PC-3 (cell line): ENCODE data around the gene TNFRSF25. TPM values are rescaled to one million over a fixed set of nuclear protein-coding genes. Genes with fewer than 3 reads are reported as not detected.

Experiments
- ATAC-seq: fragments of 200-7000 bp; cut with Tn5 transposase; 2 replicates; pipeline ENCODE4 v1.9.1; 2020; ENCODE audit warnings: mild to moderate bottlenecking, moderate library complexity
- BruUV-seq: library from RNA; stranded (reverse); fragments of 400-500 nt; replicated peaks from 2 replicates; lab custom pipeline; 2021; lab: Mats Ljungman, UMichigan
- CTCF ChIA-PET: fragments of 300-600 bp; sonication (Branson Sonifier 250); formaldehyde crosslinking; loops from one replicate; lab custom pipeline; 2022; ENCODE audit warnings: antibody characterized with exemption; lab: Charles Lee
- POLR2A ChIA-PET: fragments of 300-600 bp; sonication (Branson Sonifier 250); formaldehyde crosslinking; loops from one replicate; lab custom pipeline; 2022; ENCODE audit warnings: antibody characterized with exemption; ENCODE audit not compliant: unreplicated experiment; lab: Charles Lee
- DNase-seq: peaks from one replicate; pipeline ENCODE4 v3.0.0-alpha.2; 2015
- H2AFZ ChIP-seq: fragments of 300-600 bp; sonication (generic); 2 replicates; pipeline ENCODE4 v1.6.0; 2016; ENCODE audit warnings: antibody characterized with exemption, low read length
- H3F3A ChIP-seq: fragments of 300-600 bp; sonication (generic); one replicate; pipeline ENCODE4 v1.6.0; 2017; ENCODE audit warnings: antibody characterized with exemption, low read length, control low read depth, mild to moderate bottlenecking; ENCODE audit not compliant: unreplicated experiment
- H3K27ac ChIP-seq: fragments of 300-600 bp; sonication (generic); 2 replicates; pipeline ENCODE4 v1.5.1; 2016; ENCODE audit warnings: mild to moderate bottlenecking, low read length
- H3K27me3 ChIP-seq: fragments of 300-600 bp; sonication (generic); 2 replicates; pipeline ENCODE4 v1.6.1; 2016; ENCODE audit warnings: low read length, mixed read lengths
- H3K36me3 ChIP-seq: fragments of 300-600 bp; sonication (generic); 2 replicates; pipeline ENCODE4 v1.6.1; 2016; ENCODE audit warnings: low read depth, mixed run types, low read length, mixed read lengths
- H3K4me1 ChIP-seq: fragments of 300-600 bp; sonication (generic); 2 replicates; pipeline ENCODE4 v1.5.1; 2016; ENCODE audit warnings: low read length; ENCODE audit not compliant: insufficient read depth
- H3K4me2 ChIP-seq: fragments of 300-600 bp; sonication (generic); 2 replicates; pipeline ENCODE4 v1.6.0; 2016; ENCODE audit warnings: low read length
- H3K4me3 ChIP-seq: fragments of 300-600 bp; sonication (generic); 2 replicates; pipeline ENCODE4 v1.5.1; 2016; ENCODE audit warnings: mild to moderate bottlenecking, low read length, mixed read lengths
- H3K79me2 ChIP-seq: fragments of 300-600 bp; sonication (generic); 2 replicates; pipeline ENCODE4 v1.6.1; 2017; ENCODE audit warnings: low read length, mixed read lengths
- H3K9ac ChIP-seq: fragments of 300-600 bp; sonication (generic); 2 replicates; pipeline ENCODE4 v1.6.0; 2016; ENCODE audit warnings: mild to moderate bottlenecking, low read length
- H3K9me2 ChIP-seq: fragments of 300-600 bp; sonication (generic); replicated peaks from 2 replicates; pipeline ENCODE4 v1.6.1; 2016; ENCODE audit warnings: mixed run types, low read length, mixed read lengths
- H3K9me3 ChIP-seq: fragments of 300-600 bp; sonication (generic); 2 replicates; pipeline ENCODE4 v1.6.1; 2016; ENCODE audit warnings: low read length, mixed read lengths
- H4K20me1 ChIP-seq: fragments of 300-600 bp; sonication (generic); 2 replicates; pipeline ENCODE4 v1.6.1; 2016; ENCODE audit warnings: low read length, mixed read lengths
- EZH2 ChIP-seq: fragments of 300-600 bp; sonication (generic); IDR thresholded peaks from one replicate; pipeline ENCODE4 v1.6.1; 2017; ENCODE audit warnings: antibody characterized with exemption, mild to moderate bottlenecking, low read length; ENCODE audit not compliant: unreplicated experiment
- EZH2phosphoT487 ChIP-seq: fragments of 300-600 bp; sonication (generic); IDR thresholded peaks from 2 replicates; pipeline ENCODE4 v1.6.1; 2018; ENCODE audit warnings: mild to moderate bottlenecking, antibody characterized with exemption, low read length, borderline replicate concordance
- intact Hi-C: fragments of 100-400 bp; cut with micrococcal nuclease; formaldehyde crosslinking; loops from 2 replicates; pipeline ENCODE4 v1.9.0; 2023
- total RNA-seq: library from RNA; depleted of rRNA; stranded (reverse); fragments of >200 nt; gene quantifications from 2 replicates; pipeline ENCODE4 v1.2.3, GENCODE V29; 2014
- TF ChIP-seq, protein P1 (sequence below): fragments of 300-600 bp; sonication (generic); conservative IDR thresholded peaks from 2 replicates; pipeline ENCODE4 v1.5.1; 2017; ENCODE audit warnings: antibody characterized with exemption, low read depth, mild to moderate bottlenecking, low read length

Gene TNFRSF25
- total RNA-seq, 1 experiment from 2014 or later: 42.5 TPM

DNA sequence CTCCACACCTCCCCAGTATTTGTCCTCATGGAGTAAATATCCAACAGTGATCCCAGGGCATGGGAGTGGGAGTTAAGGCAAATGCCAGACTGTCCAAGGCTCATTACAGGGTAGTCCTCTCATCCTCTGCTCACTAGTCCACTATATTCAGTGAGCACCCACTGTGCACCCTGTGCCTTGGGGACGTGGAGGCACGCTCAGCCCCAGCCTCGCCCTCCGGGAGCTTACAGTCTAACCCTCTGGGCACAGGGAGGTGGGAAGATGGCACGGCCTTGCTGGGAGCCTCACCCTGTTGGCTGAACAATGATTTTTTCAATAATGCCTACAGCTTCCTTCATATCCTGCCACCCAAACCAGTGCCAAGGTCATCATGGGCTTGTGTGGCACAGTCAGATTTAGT is 49.1 kb downstream of the TNFRSF25 start:
- Histone ChIP-seq H3K36me3 (no peaks in the 10 kb centered on the region), H3K4me1 (peaks cover 61% of the 10 kb centered on the region), H3K79me2 (no peaks in the 10 kb centered on the region; the same call in 1 of the 2 replicates), H2AFZ (no peak overlapping the region), H3K4me2 (no peak overlapping the region), H3K9ac (no peak overlapping the region), H4K20me1 (0 out of 2 replicates have a peak, but pooled peaks cover 6% of the 10 kb centered on the region), H3K9me2 (no peaks in the 10 kb centered on the region), H3K27me3 (no peaks in the 10 kb centered on the region), H3K4me3 (no peak overlapping the region), H3K9me3 (no peaks in the 10 kb centered on the region), H3F3A (no peaks in the 10 kb centered on the region), H3K27ac (no peak overlapping the region)
- BruUV-seq: no TSS peak
- TF ChIP-seq EZH2phosphoT487: no peak
- TF ChIP-seq, protein P1, sequence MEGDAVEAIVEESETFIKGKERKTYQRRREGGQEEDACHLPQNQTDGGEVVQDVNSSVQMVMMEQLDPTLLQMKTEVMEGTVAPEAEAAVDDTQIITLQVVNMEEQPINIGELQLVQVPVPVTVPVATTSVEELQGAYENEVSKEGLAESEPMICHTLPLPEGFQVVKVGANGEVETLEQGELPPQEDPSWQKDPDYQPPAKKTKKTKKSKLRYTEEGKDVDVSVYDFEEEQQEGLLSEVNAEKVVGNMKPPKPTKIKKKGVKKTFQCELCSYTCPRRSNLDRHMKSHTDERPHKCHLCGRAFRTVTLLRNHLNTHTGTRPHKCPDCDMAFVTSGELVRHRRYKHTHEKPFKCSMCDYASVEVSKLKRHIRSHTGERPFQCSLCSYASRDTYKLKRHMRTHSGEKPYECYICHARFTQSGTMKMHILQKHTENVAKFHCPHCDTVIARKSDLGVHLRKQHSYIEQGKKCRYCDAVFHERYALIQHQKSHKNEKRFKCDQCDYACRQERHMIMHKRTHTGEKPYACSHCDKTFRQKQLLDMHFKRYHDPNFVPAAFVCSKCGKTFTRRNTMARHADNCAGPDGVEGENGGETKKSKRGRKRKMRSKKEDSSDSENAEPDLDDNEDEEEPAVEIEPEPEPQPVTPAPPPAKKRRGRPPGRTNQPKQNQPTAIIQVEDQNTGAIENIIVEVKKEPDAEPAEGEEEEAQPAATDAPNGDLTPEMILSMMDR: no peak
- TF ChIP-seq EZH2: no peak
- ChIA-PET POLR2A (no interaction called here), CTCF (no interaction called here)
- ATAC-seq (no peak), DNase-seq (no peak)
- intact Hi-C loops: no loop called here

DNA sequence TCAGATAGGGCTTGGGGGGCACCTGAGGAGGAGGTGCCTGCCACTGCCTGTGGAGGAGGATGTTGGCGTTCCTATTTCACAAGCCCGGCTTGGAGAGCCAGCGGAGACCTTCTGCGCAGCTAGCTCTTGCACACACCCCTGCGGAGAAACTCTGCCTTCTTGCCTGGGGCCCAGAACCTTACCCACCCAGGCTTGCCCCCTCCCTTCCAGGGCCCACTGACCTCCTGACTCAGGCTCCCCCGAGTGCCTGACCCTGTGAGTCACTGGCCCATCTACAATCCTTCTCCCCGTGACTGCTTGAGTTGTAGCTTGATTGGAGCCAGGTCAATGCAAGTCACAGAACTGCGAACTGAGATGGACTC is 49.7 kb downstream of the TNFRSF25 start:
- Histone ChIP-seq H3K36me3 (no peaks in the 10 kb centered on the region), H3K27me3 (no peaks in the 10 kb centered on the region), H3K4me2 (no peak overlapping the region), H3K4me3 (no peak overlapping the region), H2AFZ (no peak overlapping the region), H3K9me3 (no peaks in the 10 kb centered on the region), H4K20me1 (0 out of 2 replicates have a peak, but pooled peaks cover 6% of the 10 kb centered on the region), H3K4me1 (peaks cover 55% of the 10 kb centered on the region), H3K27ac (no peak overlapping the region), H3K9ac (no peak overlapping the region), H3K9me2 (no peaks in the 10 kb centered on the region), H3F3A (no peaks in the 10 kb centered on the region), H3K79me2 (no peaks in the 10 kb centered on the region; the same call in 1 of the 2 replicates)
- BruUV-seq: no TSS peak
- DNase-seq (no peak), ATAC-seq (no peak)
- CTCF ChIA-PET: no interaction called here
- TF ChIP-seq, protein P1: no peak
- TF ChIP-seq EZH2 (no peak), EZH2phosphoT487 (no peak)
- intact Hi-C loops: no loop called here
- POLR2A ChIA-PET: no interaction called here

DNA sequence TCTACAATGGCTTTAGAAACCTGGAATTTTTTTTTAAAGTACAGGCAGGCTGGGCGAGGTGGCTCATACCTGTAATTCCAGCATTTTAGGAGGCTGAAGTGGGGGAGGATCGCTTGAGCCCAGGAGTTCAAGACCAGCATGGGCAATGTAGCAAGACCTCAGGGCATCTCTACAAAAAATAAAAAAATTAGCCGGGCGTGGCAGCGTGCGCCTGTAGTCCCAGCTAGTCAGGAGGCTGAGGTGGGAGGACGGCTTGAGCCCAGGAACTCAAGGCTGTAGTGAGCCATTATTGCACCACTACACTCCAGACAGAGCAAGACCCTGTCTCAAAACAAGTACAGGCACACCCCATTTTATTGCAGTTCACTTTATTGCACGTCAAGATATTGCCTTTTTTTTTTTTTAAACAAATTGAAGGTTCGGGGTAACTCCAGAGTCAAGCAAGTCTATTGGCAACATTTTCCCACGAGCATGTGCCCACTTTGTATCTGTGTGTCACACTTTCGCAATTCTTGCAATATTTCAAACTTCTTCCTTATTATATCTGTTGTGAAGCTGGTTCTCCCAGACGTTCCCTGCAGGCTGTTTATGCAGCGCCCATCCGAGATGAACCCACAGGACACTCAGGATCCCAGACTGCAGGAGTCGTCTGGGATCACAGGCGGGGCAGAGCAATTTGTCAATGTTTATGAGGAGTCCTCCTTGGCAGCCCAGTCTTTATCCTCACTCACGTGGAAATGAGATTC is 50.9 kb downstream of the TNFRSF25 start:
- no peak for ATAC-seq
- H3F3A ChIP-seq: no peaks in the 10 kb centered on the region
- peaks cover 48% of the 10 kb centered on the region for H3K4me1 ChIP-seq
- H3K4me2 ChIP-seq: peak overlapping the region; percentile 32
- H3K27ac ChIP-seq: peak overlapping the region; percentile 67
- peak; percentile 34 for DNase-seq
- no peak overlapping the region for H3K4me3 ChIP-seq
- H3K36me3 ChIP-seq: no peaks in the 10 kb centered on the region
- ChIA-PET CTCF (interaction anchor here (0.5 to 2.8 kb wide), 4 partner anchors 7 to 190 kb away, joined by 3 to 14 read pairs (median 4); no protein-coding TSS in a partner anchor), POLR2A (no interaction called here)
- 0 out of 2 replicates have a peak, but pooled peaks cover 6% of the 10 kb centered on the region for H4K20me1 ChIP-seq
- TF ChIP-seq, protein P1: no peak
- TF ChIP-seq EZH2 (no peak), EZH2phosphoT487 (no peak)
- intact Hi-C loops: no loop called here
- peak overlapping the region; percentile 13 for H3K9ac ChIP-seq
- H3K79me2 ChIP-seq: no peaks in the 10 kb centered on the region; the same call in 1 of the 2 replicates
- H2AFZ ChIP-seq: 0 out of 2 replicates have a peak overlapping the region, but pooled peaks have one; percentile 20
- no peaks in the 10 kb centered on the region for H3K9me2 ChIP-seq
- no TSS peak for BruUV-seq
- H3K27me3 ChIP-seq: no peaks in the 10 kb centered on the region
- H3K9me3 ChIP-seq: no peaks in the 10 kb centered on the region
